GM18508 (cell line): ENCODE results near the gene GATA3.

Experiments
- ATAC-seq: cut with Tn5 transposase; IDR thresholded peaks from one replicate; pipeline ENCODE4 v1.9.1; 2021; ENCODE audit warnings: moderate number of reproducible peaks; ENCODE audit not compliant: insufficient read depth, unreplicated experiment

GATA3 gene

DNA sequence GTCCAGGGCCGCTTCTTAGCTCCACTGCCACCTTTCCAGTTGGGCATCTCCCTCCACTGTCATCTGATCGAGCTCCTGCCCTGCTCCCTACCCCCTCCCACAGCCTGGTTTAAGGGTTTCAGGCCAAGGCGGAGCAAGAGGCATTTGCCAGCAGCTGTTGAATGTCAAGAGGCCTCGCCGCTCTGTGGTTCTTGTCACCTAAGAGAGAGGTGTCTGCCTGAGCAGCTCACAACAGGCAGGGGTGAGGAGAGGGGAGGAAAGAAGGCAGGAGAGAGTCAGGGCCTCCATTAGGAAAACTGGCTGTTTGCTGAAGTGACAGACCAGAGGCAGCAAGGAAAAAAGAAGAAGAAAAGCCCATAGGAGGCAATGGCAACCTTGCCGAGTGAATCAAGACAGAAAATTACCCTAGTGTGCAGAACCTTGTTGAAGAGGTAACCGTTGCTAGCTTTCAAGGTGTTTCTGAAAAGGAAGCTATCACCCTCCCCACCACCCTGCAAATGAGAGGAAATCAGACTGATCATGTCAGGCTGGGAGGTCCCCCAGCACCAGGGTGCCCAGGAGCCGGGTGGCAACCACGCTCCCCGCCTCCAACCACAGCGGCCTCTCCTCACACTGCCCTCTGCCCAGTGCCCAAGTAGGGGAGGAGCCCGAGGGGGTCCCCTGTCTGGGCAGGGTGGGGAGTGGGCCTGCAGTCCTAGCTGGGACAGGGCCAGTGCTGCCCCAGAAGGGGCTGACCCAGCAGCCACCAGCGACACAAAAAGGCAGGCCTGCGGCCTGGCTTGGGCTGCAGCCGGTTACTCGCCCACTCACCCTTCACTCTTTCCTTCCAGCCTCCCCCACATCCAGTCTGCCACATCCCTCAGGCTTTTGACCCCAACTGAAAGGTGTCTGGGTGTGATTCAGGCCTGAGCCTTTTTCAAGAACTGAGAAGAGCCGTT lies 7.1 kb downstream of the GATA3 start:
- no peak for ATAC-seq

- no peak for ATAC-seq
Measured at GRCh38 chr10:8063128-8063908, 8.8 kb downstream of the GATA3 start.

DNA sequence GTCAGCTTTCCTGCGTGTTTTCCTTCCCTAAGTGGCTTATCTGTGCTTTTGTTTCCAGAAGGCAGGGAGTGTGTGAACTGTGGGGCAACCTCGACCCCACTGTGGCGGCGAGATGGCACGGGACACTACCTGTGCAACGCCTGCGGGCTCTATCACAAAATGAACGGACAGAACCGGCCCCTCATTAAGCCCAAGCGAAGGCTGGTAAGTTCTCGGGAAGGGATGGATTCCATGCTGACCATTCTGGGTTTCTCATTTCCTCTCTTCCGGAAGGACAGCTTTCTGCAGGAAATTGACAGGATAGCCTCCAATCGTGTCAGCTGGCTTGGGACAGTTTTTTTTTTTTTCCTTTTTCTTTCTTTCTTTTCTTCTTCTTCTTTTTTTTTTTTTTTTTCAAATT lies 9.4 kb downstream of the GATA3 start:
- ATAC-seq, result no peak

- ATAC-seq, result no peak
Measured at GRCh38 chr10:8064436-8064835, 9.9 kb downstream of the GATA3 start.

DNA sequence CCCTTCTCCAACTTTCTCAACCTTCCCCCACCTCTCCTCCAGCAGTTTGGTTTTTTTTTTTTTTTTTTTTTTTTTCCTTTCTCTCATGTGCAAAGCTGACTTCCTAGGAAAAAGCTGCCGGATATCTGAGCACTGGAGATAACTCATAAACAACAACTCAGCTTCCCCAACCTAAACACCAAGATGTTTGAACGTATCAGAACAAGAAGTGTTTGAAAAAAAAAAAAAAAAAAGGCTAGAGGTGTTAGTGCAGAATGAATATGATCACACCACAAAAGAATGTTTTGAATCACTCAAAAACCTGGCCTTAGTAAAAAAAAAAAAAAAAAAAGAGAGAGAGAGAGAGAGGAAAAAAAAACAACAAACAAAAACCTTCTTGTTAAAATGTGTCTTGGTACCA lies 11.2 kb downstream of the GATA3 start:
- ATAC-seq, result no peak

GRCh38 chr10:8066124-8066523 lies 11.6 kb downstream of the GATA3 start:
- no peak for ATAC-seq

DNA sequence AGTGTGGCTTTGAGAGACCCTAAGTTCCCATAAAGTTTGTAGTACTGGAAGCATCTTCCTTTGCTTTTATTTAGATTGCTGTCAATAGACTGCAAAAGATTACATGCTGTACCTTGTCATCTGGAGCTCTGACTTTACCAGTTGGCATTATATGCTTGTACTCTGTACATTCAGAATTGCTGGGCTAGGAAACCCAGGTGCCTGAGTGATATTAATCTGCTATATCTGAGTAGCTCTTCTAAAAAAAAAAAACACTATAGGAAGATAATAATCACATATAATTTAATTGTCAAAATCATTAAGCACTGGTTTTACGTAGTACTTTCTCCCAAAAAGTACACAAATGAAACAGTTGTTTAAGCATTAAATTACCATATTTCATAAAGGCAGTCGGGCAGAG lies 12.3 kb downstream of the GATA3 start:
- no peak for ATAC-seq

DNA sequence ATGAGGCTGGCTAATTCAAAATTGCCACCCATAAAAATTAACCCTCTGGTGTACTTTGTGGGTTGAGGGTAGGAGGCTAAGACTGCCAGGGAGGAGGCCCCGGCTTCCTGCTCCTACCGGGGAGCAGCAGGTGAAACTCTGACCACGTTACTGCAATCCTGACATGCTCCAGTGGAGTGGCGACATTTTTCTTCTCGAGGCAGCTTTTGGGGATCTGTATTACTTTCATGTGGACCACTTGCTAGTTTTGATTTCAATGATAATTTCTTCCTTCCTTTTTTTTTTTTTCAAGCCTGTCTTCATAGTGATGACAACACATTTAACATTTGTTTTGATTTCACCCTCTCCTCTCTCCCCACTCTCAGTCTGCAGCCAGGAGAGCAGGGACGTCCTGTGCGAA lies 14.6 kb downstream of the GATA3 start:
- no peak for ATAC-seq

DNA sequence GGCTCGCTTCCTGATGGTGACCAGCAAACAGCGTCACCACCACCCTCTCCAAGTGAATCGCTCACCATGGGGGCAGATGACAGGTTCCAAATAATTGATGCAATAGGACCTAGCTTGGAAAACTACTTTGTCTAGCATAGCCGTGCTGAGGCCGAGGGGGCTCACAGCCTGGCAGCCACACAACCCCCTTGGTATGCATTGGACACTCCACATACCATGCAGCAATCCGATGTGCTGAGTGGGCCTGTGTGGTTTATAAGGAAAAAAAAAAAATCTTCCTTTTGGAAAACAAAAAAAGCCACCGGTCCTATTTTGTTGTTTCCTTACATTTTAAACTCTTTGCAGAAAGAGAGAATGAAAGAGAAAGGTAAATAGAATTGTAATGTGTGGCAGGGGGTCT lies 15.1 kb downstream of the GATA3 start:
- no peak for ATAC-seq

GRCh38 chr10:8070440-8070839 lies 16.0 kb downstream of the GATA3 start:
- ATAC-seq, result no peak

- ATAC-seq, result no peak
Measured at GRCh38 chr10:8071006-8071405, 16.5 kb downstream of the GATA3 start.

- ATAC-seq, result no peak
Measured at GRCh38 chr10:8071666-8072065, 17.2 kb downstream of the GATA3 start.

DNA sequence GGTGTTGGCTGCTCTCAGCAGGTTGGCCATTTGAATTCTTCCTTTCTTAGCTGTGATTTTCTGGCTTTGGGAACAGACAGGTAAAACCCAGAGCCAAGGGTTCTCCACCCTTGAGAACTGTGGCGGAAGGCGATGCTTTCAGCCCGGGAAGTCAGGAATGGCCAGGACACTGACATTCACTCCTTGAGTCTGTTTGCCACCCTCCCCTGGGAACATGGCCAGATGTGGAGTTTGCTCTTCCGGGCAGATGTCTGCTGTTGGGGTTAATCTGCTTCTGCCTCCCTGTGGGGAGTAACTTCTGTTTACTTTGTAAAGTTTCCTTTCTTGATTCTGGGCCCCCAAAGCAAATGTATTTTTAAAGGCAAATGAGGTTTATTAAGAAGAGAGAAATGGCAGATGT lies 17.7 kb downstream of the GATA3 start:
- ATAC-seq, result no peak

GRCh38 chr10:8073691-8074416 lies 19.4 kb downstream of the GATA3 start:
- no peak for ATAC-seq

GRCh38 chr10:8074881-8075280 lies 20.4 kb downstream of the GATA3 start:
- no peak for ATAC-seq

DNA sequence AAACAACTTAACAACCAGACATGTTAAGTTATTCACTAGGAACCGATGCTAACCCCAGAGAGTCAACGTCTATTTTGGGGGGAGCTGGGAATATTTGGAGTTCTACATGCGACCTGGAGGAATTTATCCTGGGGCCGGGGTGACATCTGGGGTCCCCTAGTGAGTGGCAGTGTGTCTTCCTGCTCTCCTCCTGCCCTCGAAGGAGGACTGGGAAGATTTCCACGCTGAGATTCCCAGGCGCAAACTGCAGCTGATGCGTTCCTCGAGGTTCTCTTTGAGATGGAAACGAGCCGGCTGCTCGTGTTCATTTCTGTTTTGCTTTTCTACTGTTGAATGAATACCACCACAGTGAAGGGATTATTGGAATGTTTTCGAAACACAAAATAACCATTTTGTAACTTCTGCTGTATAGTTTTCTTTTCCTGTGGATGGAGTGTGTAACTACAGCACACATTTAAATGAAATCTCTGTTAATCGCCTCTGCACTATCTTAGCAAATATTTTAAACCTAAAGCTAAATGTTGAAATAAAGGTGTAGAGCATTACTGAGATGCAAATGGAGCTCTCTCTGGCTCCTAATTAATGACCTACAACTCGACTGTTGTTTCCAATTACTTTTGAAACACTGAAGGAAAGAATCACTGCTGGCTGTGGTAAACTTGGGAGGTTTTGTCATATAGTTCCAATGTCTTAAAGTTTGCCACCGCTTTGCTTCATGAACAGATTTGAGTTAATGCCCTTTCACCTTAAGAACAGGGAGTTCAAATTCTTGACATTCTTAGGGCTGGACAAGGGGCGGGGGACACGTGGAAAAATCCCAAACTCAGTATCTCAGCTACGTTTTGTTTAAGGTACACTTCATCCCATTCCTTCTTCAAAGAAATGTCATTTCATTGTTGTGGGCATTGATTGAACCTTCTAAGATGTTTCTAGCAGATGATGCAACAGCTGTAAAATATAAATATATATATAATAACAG lies 21.1 kb downstream of the GATA3 start:
- no peak for ATAC-seq

GRCh38 chr10:8076933-8077332 lies 22.4 kb downstream of the GATA3 start:
- ATAC-seq, result no peak

DNA sequence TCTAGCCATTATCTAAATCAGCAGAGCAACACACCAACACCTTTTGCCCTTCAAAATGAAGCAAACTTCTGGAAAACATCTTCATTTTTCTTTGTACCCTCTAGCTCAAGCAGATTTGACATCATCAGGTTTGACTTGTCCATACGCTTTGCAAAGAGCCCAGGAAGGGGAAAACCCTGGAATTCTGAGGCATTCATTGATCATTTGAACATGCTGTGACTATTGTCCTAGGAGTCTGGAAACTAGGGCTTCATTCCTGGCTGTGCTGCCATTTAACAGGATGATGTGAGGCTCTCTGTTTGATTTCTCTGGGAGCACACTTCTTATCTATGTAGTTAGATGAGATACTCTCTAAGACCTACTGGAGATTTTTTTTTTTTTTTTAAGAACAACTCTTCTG lies 23.5 kb downstream of the GATA3 start:
- ATAC-seq, result no peak

- no peak for ATAC-seq
Measured at GRCh38 chr10:8079126-8079525, 24.6 kb downstream of the GATA3 start.

- ATAC-seq, result no peak
Measured at GRCh38 chr10:8084799-8085198, 30.3 kb downstream of the GATA3 start.
